GM23338 (cell line): ENCODE data around the gene BRI3BP.

ENCODE experiments used
- CREB1 ChIP-seq: fragments of 250-450 bp; sonication (Bioruptor Pico); IDR thresholded peaks from 2 replicates; pipeline ENCODE4 v1.5.0; 2020; ENCODE audit warnings: low read depth, mild to moderate bottlenecking, moderate library complexity
- EZH2 ChIP-seq: fragments of 200-600 bp; sonication (generic); IDR thresholded peaks from one replicate; pipeline ENCODE4 v1.8.0; 2017; ENCODE audit warnings: antibody characterized with exemption, mild to moderate bottlenecking, low read depth; ENCODE audit not compliant: unreplicated experiment
- EZH2phosphoT487 ChIP-seq: fragments of 200-600 bp; sonication (generic); IDR thresholded peaks from one replicate; pipeline ENCODE4 v1.8.1; 2018; ENCODE audit warnings: antibody characterized with exemption; ENCODE audit not compliant: unreplicated experiment
- JUNB ChIP-seq: IDR thresholded peaks from one replicate; pipeline ENCODE4 v1.6.1; 2016; ENCODE audit warnings: antibody characterized with exemption; ENCODE audit not compliant: unreplicated experiment
- POLR2AphosphoS5 ChIP-seq: IDR thresholded peaks from 2 replicates; pipeline ENCODE4 v1.6.1; 2016; ENCODE audit warnings: antibody characterized with exemption, low read depth
- STAT1 ChIP-seq: IDR thresholded peaks from one replicate; pipeline ENCODE4 v1.6.1; 2016; ENCODE audit warnings: antibody characterized with exemption; ENCODE audit not compliant: unreplicated experiment
- TF ChIP-seq, protein P1 (sequence below), 2 experiments: fragments of 200-600 bp in 1 of 2; sonication (generic) in 1 of 2; conservative IDR thresholded peaks; 2 replicates each; pipeline versions ENCODE4 v1.5.1 to v1.6.1; 2016 to 2017; ENCODE audit warnings: antibody characterized with exemption in 2 of 2, low read depth in 2 of 2, mild to moderate bottlenecking in 2 of 2, moderate library complexity in 1 of 2
- TF ChIP-seq, protein P2 (sequence below): IDR thresholded peaks from one replicate; pipeline ENCODE4 v1.6.1; 2018; ENCODE audit warnings: antibody characterized with exemption; ENCODE audit not compliant: unreplicated experiment
- TF ChIP-seq, protein P3 (sequence below): IDR thresholded peaks from 2 replicates; pipeline ENCODE4 v1.6.1; 2016; ENCODE audit warnings: antibody characterized with exemption
- TF ChIP-seq, protein P4 (sequence below): fragments of 250-450 bp; sonication (Bioruptor Pico); IDR thresholded peaks from 2 replicates; pipeline ENCODE4 v1.5.0; 2020; ENCODE audit warnings: mild to moderate bottlenecking, moderate library complexity

DNA sequence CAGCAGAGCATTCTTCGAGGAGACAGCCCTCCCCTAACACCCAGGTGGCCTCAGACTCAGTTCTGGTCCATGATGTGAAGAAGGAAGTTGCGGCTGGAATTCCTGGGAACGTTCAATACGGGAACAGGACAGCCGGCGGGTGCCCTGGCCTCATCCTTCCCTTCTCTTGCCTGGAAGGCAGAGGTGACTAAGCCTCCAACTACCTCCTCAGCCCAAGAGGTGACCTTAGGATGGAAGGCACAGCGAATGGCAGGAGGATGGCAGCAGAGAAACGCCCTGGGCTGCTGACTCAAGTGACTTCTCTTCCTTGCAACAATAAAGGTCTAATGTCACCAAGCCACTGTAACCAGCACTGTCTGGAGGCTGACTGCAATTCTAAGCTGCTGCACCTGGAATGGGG lies 40.6 kb upstream of the BRI3BP start:
- no peak for TF ChIP-seq EZH2phosphoT487
- TF ChIP-seq, protein P1, sequence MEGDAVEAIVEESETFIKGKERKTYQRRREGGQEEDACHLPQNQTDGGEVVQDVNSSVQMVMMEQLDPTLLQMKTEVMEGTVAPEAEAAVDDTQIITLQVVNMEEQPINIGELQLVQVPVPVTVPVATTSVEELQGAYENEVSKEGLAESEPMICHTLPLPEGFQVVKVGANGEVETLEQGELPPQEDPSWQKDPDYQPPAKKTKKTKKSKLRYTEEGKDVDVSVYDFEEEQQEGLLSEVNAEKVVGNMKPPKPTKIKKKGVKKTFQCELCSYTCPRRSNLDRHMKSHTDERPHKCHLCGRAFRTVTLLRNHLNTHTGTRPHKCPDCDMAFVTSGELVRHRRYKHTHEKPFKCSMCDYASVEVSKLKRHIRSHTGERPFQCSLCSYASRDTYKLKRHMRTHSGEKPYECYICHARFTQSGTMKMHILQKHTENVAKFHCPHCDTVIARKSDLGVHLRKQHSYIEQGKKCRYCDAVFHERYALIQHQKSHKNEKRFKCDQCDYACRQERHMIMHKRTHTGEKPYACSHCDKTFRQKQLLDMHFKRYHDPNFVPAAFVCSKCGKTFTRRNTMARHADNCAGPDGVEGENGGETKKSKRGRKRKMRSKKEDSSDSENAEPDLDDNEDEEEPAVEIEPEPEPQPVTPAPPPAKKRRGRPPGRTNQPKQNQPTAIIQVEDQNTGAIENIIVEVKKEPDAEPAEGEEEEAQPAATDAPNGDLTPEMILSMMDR (conservative IDR thresholded peaks at IDR 0.05; ENCODE audit: low read depth in 2 of 2), result no peak
- TF ChIP-seq EZH2, result no peak
- TF ChIP-seq POLR2AphosphoS5, result no peak
- TF ChIP-seq JUNB, result no peak
- TF ChIP-seq CREB1 (CRISPR knock-in tag), result no peak
- TF ChIP-seq, protein P2, sequence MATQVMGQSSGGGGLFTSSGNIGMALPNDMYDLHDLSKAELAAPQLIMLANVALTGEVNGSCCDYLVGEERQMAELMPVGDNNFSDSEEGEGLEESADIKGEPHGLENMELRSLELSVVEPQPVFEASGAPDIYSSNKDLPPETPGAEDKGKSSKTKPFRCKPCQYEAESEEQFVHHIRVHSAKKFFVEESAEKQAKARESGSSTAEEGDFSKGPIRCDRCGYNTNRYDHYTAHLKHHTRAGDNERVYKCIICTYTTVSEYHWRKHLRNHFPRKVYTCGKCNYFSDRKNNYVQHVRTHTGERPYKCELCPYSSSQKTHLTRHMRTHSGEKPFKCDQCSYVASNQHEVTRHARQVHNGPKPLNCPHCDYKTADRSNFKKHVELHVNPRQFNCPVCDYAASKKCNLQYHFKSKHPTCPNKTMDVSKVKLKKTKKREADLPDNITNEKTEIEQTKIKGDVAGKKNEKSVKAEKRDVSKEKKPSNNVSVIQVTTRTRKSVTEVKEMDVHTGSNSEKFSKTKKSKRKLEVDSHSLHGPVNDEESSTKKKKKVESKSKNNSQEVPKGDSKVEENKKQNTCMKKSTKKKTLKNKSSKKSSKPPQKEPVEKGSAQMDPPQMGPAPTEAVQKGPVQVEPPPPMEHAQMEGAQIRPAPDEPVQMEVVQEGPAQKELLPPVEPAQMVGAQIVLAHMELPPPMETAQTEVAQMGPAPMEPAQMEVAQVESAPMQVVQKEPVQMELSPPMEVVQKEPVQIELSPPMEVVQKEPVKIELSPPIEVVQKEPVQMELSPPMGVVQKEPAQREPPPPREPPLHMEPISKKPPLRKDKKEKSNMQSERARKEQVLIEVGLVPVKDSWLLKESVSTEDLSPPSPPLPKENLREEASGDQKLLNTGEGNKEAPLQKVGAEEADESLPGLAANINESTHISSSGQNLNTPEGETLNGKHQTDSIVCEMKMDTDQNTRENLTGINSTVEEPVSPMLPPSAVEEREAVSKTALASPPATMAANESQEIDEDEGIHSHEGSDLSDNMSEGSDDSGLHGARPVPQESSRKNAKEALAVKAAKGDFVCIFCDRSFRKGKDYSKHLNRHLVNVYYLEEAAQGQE, result no peak
- no peak for TF ChIP-seq STAT1
- TF ChIP-seq, protein P3, sequence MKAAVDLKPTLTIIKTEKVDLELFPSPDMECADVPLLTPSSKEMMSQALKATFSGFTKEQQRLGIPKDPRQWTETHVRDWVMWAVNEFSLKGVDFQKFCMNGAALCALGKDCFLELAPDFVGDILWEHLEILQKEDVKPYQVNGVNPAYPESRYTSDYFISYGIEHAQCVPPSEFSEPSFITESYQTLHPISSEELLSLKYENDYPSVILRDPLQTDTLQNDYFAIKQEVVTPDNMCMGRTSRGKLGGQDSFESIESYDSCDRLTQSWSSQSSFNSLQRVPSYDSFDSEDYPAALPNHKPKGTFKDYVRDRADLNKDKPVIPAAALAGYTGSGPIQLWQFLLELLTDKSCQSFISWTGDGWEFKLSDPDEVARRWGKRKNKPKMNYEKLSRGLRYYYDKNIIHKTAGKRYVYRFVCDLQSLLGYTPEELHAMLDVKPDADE, result no peak
- TF ChIP-seq, protein P4, sequence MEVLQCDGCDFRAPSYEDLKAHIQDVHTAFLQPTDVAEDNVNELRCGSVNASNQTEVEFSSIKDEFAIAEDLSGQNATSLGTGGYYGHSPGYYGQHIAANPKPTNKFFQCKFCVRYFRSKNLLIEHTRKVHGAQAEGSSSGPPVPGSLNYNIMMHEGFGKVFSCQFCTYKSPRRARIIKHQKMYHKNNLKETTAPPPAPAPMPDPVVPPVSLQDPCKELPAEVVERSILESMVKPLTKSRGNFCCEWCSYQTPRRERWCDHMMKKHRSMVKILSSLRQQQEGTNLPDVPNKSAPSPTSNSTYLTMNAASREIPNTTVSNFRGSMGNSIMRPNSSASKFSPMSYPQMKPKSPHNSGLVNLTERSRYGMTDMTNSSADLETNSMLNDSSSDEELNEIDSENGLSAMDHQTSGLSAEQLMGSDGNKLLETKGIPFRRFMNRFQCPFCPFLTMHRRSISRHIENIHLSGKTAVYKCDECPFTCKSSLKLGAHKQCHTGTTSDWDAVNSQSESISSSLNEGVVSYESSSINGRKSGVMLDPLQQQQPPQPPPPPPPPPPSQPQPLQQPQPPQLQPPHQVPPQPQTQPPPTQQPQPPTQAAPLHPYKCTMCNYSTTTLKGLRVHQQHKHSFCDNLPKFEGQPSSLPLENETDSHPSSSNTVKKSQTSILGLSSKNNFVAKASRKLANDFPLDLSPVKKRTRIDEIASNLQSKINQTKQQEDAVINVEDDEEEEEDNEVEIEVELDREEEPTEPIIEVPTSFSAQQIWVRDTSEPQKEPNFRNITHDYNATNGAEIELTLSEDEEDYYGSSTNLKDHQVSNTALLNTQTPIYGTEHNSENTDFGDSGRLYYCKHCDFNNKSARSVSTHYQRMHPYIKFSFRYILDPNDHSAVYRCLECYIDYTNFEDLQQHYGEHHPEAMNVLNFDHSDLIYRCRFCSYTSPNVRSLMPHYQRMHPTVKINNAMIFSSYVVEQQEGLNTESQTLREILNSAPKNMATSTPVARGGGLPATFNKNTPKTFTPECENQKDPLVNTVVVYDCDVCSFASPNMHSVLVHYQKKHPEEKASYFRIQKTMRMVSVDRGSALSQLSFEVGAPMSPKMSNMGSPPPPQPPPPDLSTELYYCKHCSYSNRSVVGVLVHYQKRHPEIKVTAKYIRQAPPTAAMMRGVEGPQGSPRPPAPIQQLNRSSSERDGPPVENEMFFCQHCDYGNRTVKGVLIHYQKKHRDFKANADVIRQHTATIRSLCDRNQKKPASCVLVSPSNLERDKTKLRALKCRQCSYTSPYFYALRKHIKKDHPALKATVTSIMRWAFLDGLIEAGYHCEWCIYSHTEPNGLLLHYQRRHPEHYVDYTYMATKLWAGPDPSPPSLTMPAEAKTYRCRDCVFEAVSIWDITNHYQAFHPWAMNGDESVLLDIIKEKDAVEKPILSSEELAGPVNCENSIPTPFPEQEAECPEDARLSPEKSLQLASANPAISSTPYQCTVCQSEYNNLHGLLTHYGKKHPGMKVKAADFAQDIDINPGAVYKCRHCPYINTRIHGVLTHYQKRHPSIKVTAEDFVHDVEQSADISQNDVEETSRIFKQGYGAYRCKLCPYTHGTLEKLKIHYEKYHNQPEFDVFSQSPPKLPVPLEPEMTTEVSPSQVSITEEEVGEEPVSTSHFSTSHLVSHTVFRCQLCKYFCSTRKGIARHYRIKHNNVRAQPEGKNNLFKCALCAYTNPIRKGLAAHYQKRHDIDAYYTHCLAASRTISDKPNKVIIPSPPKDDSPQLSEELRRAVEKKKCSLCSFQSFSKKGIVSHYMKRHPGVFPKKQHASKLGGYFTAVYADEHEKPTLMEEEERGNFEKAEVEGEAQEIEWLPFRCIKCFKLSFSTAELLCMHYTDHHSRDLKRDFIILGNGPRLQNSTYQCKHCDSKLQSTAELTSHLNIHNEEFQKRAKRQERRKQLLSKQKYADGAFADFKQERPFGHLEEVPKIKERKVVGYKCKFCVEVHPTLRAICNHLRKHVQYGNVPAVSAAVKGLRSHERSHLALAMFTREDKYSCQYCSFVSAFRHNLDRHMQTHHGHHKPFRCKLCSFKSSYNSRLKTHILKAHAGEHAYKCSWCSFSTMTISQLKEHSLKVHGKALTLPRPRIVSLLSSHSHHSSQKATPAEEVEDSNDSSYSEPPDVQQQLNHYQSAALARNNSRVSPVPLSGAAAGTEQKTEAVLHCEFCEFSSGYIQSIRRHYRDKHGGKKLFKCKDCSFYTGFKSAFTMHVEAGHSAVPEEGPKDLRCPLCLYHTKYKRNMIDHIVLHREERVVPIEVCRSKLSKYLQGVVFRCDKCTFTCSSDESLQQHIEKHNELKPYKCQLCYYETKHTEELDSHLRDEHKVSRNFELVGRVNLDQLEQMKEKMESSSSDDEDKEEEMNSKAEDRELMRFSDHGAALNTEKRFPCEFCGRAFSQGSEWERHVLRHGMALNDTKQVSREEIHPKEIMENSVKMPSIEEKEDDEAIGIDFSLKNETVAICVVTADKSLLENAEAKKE (CRISPR knock-in tag), result no peak
